SH-SY5Y (cell line): ENCODE data around the gene ADIG.

ENCODE experiments used
- GATA2 ChIP-seq: IDR thresholded peaks from 2 replicates; pipeline ENCODE4 v1.6.1; 2011; ENCODE audit warnings: mild to moderate bottlenecking, low read depth, low read length
- GATA3 ChIP-seq: IDR thresholded peaks from 2 replicates; pipeline ENCODE4 v1.6.1; 2011; ENCODE audit warnings: low read depth, mild to moderate bottlenecking, low read length, moderate library complexity

DNA sequence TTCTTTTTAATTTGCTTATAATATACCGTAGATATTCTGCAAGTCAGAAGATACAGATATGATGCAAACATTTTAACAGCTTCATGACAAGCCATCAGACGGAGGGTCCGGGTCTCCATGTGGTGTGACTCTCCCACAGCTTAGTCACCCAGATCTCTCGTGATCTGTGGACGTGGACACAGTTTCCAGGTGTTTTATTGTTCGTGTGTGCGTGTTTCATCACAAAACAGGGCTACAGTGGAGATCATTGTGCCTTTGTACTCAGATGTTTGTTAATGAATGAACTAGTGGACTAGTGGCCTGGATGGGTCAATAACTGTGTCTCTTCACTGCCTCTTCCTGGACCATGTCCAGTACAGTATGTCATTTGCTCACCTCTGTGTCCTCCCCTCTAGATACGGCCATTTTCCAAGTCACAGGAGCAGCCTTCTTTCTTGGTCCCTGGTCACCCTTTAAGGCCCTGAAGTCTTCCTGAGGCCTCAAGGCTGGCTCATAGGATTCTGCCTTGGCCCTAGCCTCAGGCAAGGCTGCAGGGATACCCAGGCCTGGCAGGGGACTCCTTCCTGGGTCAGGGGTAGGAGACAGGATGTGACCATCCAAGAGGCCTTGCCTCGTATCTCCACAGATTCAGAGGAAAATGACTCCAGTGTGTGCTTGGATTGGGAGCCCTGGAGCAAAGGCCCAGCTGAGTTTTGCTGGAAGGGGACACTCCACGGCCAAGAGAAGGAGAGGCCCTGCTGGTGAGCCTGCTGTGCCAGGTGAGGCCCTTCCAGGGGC lies 4.6 kb downstream of the ADIG start:
- TF ChIP-seq GATA2 (no peak), GATA3 (no peak)
